IPS-15b (cell line): Measurements from ENCODE around the gene SLX9.

Source experiments
- H3K27me3 ChIP-seq: one replicate; pipeline ENCODE4 v1.6.1; 2013; ENCODE audit warnings: low read length; ENCODE audit not compliant: control insufficient read depth, insufficient read depth
- H3K36me3 ChIP-seq: one replicate; pipeline ENCODE4 v1.6.1; 2013; ENCODE audit warnings: low read length; ENCODE audit not compliant: control insufficient read depth, insufficient read depth
- H3K4me1 ChIP-seq: one replicate; pipeline ENCODE4 v1.6.1; 2013; ENCODE audit warnings: mild to moderate bottlenecking, low read length; ENCODE audit not compliant: control insufficient read depth, insufficient read depth
- H3K4me3 ChIP-seq: one replicate; pipeline ENCODE4 v1.5.1; 2013; ENCODE audit warnings: low read depth, low read length
- H3K9ac ChIP-seq: one replicate; pipeline ENCODE4 v1.6.1; 2013; ENCODE audit warnings: low read depth, mild to moderate bottlenecking, low read length
- H3K9me3 ChIP-seq: one replicate; pipeline ENCODE4 v1.6.1; 2013; ENCODE audit warnings: mild to moderate bottlenecking, low read length; ENCODE audit not compliant: control insufficient read depth, insufficient read depth

SLX9 gene

DNA sequence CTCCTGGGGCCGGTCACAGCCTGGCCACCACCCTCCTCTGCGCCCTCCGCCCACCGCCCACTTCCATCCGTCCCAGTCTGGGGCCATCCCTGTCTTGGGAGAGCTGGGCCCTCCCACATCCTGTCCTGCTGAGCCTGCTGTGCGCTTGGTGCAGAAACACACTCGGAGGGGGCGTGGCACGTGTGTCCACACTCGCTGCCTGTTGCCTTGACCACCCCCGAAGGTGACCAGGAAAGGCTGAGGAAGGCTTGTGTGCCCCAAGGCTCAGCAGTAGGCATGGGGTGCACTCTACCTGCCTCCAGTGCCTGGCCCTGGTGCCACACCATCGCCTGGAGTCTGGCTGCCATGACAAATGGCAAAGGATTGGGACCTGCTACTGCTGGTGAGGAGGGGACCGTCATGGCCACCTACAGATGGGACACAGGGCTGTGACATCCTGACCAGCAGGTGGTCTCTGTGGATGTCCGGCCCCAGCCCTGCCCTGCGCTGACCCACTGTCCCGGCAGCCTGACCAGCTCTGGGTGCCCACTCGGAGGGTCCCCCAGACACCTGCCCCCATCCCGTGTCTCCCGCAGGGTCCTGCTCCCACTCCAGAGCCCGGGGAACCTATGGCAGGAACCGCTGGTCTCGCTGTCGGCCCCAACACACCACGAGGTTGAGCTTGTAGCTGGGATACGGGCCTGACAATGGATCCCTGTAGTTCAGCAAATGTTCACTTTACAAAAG, 43.1 kb upstream of the SLX9 start:
- Histone ChIP-seq H3K27me3 (no peaks in the 10 kb centered on the region), H3K4me1 (no peaks in the 10 kb centered on the region), H3K9ac (no peak overlapping the region), H3K4me3 (no peak overlapping the region), H3K36me3 (peaks cover 3% of the 10 kb centered on the region), H3K9me3 (no peaks in the 10 kb centered on the region)

DNA sequence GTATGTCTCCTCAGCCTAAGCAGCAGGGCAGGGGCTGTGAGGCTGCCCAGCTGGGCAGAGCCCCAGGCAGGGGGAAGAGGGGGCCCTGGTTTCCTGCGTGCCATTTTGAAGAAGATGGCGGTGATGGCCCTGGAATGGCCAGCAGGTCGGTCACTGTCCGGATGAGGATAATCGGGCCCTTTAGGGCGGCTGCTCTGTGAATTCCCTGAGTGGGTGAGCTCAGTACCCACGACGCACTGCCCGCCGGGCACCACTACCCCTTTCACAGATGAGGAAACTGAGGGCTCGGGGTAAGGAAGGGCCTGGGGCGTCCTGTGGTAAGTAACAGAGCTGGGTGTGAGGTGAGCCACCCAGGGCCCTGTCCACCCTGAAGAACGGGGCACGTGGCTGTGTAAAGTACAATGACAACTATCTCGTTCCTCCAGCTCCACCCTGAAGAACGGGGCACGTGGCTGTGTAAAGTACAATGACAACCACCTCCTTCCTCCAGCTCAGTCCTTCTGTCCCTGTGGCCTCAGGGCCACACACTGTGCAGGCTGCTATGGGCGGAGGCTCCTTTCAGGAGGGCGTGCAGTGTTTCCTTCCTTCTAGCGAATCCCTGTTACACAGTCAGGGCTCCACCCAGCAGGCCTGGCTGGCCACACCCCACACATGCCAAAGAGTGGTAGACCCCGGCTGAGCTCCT, 42.4 kb upstream of the SLX9 start:
- no peaks in the 10 kb centered on the region for H3K27me3 ChIP-seq
- H3K4me3 ChIP-seq: no peak overlapping the region
- H3K4me1 ChIP-seq: no peaks in the 10 kb centered on the region
- H3K36me3 ChIP-seq: peaks cover 3% of the 10 kb centered on the region
- no peak overlapping the region for H3K9ac ChIP-seq
- H3K9me3 ChIP-seq: no peaks in the 10 kb centered on the region

GRCh38 chr21:44898011-44898488, 41.8 kb upstream of the SLX9 start:
- H3K4me1 ChIP-seq: no peaks in the 10 kb centered on the region
- peaks cover 3% of the 10 kb centered on the region for H3K36me3 ChIP-seq
- no peak overlapping the region for H3K9ac ChIP-seq
- no peaks in the 10 kb centered on the region for H3K9me3 ChIP-seq
- no peaks in the 10 kb centered on the region for H3K27me3 ChIP-seq
- no peak overlapping the region for H3K4me3 ChIP-seq

- H3K4me3 ChIP-seq: no peak overlapping the region
- peaks cover 3% of the 10 kb centered on the region for H3K36me3 ChIP-seq
- H3K9me3 ChIP-seq: no peaks in the 10 kb centered on the region
- H3K27me3 ChIP-seq: no peaks in the 10 kb centered on the region
- H3K4me1 ChIP-seq: no peaks in the 10 kb centered on the region
- H3K9ac ChIP-seq: no peak overlapping the region
Measured at GRCh38 chr21:44898851-44899767, 40.7 kb upstream of the SLX9 start.

DNA sequence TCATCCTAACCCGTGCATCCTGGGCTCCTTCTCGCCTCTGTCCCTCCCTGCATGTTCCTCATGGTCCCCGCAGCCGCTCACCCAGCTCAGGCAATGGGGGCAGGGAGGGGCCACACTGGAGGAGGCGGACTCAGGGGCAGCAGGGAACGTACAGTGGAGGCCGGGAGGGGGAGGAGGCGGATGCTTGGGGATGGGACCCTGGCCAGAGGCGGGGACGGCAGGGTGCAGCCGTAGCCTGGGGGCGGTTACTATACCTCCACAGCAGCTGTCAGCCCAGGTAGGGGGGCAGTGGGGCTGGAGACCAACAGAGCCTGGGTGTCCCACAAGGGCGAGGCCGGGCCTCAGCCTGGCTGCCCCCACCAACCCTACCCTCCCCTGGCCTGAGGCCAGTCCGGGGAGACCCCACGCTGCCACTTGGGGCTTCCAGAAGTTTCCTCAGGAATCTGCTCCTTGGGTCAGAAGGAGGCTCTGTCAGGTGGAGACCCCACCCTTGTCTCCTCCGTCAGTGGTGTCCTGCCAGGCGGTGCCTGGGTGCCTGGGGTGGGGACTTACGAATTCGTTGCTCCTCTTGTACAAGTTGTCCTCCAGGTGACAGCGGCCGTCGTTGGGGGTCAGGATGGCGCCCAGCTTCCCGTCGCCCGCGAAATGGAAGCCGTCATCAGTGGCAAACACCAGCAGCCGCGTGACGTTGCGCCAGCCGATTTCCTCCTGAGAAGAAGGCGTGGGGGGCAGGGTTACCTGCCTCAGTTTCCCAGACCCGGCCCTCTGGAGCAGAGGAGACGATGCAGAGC, 39.9 kb upstream of the SLX9 start:
- Histone ChIP-seq H3K9ac (no peak overlapping the region), H3K27me3 (no peaks in the 10 kb centered on the region), H3K36me3 (peaks cover 3% of the 10 kb centered on the region), H3K4me1 (no peaks in the 10 kb centered on the region), H3K9me3 (no peaks in the 10 kb centered on the region), H3K4me3 (no peak overlapping the region)

- Histone ChIP-seq H3K4me1 (no peaks in the 10 kb centered on the region), H3K4me3 (no peak overlapping the region), H3K9me3 (no peaks in the 10 kb centered on the region), H3K36me3 (peaks cover 3% of the 10 kb centered on the region), H3K9ac (no peak overlapping the region), H3K27me3 (no peaks in the 10 kb centered on the region)
Measured at GRCh38 chr21:44900559-44901251, 39.1 kb upstream of the SLX9 start.

DNA sequence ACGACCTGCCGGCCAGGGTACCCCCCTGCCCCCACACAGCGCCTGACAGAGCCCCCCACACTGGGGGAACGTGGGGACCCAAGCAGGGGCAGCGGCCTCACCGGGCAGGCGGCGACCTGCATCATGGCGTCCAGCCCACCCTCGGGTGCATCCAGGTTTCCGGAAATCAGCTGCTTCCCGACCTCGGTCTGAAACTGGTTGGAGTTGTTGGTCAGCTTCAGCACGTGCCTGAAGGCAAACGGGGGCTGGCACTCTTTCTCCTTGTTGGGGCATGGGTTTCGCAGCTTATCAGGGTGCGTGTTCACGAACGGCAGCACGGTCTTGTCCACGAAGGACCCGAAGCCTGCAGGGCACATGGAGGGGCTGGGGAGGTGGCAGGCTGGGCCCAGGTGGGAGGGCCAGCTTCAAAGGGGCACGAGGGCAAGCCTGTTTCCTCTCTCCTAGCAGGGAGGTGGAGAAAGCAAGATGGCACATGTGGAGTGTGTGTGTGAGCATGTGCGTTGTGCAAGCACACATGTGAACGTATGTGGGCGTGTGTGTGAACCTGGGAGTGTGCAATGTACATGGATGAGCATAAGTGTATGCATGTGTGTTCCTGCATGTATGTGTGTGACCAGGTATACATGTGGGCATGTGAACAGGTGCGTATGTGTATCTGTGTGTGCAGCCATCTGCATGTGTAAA, 38.3 kb upstream of the SLX9 start:
- Histone ChIP-seq H3K4me1 (no peaks in the 10 kb centered on the region), H3K4me3 (no peak overlapping the region), H3K9ac (no peak overlapping the region), H3K9me3 (no peaks in the 10 kb centered on the region), H3K36me3 (peaks cover 3% of the 10 kb centered on the region), H3K27me3 (no peaks in the 10 kb centered on the region)

- Histone ChIP-seq H3K9me3 (no peaks in the 10 kb centered on the region), H3K36me3 (peaks cover 3% of the 10 kb centered on the region), H3K4me3 (no peak overlapping the region), H3K27me3 (no peaks in the 10 kb centered on the region), H3K4me1 (no peaks in the 10 kb centered on the region), H3K9ac (no peak overlapping the region)
Measured at GRCh38 chr21:44902268-44903049, 37.4 kb upstream of the SLX9 start.

- no peaks in the 10 kb centered on the region for H3K9me3 ChIP-seq
- no peak overlapping the region for H3K9ac ChIP-seq
- H3K4me1 ChIP-seq: no peaks in the 10 kb centered on the region
- peaks cover 3% of the 10 kb centered on the region for H3K36me3 ChIP-seq
- H3K27me3 ChIP-seq: no peaks in the 10 kb centered on the region
- no peak overlapping the region for H3K4me3 ChIP-seq
Measured at GRCh38 chr21:44903050-44903685, 36.7 kb upstream of the SLX9 start.
